GM12801 (cell line): ENCODE measurements around the gene COBL.

Experiments
- TF ChIP-seq, protein P1 (sequence below): IDR thresholded peaks from one replicate; pipeline ENCODE4 v1.5.1; 2011; ENCODE audit warnings: control low read depth; ENCODE audit not compliant: insufficient read length; ENCODE audit errors: extremely low read depth

COBL gene

DNA sequence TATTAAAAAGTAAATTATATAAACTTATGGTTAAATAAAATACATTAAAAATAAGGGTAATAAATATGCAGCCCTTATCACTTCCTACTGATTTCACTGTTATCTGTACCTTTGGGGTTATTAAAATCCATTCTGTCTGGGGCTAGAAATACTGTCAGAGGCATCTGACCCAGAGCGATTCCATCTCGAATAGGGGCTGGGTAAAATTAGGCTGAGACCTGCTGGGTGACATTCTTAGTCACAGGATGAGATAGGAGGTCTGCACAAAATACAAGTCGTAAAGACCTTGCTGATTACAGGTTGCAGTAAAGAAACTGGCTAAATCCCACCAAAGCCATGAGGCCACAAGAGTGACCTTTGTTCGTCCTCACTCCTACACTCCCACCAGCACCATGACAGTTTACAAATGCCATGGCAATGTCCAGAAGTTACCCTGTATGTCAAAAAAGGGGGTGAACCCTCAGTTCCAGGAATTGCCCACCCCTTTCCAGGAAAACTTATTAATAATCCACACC, 77.6 kb downstream of the COBL start:
- TF ChIP-seq, protein P1, sequence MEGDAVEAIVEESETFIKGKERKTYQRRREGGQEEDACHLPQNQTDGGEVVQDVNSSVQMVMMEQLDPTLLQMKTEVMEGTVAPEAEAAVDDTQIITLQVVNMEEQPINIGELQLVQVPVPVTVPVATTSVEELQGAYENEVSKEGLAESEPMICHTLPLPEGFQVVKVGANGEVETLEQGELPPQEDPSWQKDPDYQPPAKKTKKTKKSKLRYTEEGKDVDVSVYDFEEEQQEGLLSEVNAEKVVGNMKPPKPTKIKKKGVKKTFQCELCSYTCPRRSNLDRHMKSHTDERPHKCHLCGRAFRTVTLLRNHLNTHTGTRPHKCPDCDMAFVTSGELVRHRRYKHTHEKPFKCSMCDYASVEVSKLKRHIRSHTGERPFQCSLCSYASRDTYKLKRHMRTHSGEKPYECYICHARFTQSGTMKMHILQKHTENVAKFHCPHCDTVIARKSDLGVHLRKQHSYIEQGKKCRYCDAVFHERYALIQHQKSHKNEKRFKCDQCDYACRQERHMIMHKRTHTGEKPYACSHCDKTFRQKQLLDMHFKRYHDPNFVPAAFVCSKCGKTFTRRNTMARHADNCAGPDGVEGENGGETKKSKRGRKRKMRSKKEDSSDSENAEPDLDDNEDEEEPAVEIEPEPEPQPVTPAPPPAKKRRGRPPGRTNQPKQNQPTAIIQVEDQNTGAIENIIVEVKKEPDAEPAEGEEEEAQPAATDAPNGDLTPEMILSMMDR: no peak

- TF ChIP-seq, protein P1: no peak
Observed at GRCh38 chr7:51237446-51238133, 79.0 kb downstream of the COBL start.

- TF ChIP-seq, protein P1: no peak
Observed at GRCh38 chr7:51236470-51237132, 80.0 kb downstream of the COBL start.

GRCh38 chr7:51235593-51236313, 80.9 kb downstream of the COBL start:
- TF ChIP-seq, protein P1: no peak

GRCh38 chr7:51234609-51235308, 81.8 kb downstream of the COBL start:
- TF ChIP-seq, protein P1: no peak

DNA sequence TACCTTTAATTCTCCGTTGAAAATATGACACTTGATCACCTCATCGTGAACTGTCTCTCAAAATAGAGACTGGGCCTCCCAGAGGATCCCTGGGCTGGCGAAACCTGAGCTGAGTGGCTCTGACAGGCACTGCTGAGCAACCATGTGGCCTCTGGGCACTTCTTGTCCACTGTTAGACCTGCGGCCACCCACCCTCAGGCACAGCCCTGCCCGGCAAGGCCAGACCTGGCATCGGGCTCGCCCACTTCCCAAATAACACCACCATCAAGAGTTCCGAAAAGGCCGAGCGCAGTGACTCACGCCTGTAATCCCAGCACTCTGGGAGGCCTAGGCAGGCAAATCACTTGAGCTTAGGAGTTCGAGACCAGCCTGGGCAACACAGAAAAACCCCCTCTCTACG, 82.5 kb downstream of the COBL start:
- TF ChIP-seq, protein P1: no peak

- TF ChIP-seq, protein P1: no peak
Observed at GRCh38 chr7:51233374-51233773, 83.2 kb downstream of the COBL start.
